ENCODE measurements around the gene RALGDS.
A peak's percentile ranks its signal among the peaks of the same experiment; 100 is the strongest.

RALGDS gene

DNA sequence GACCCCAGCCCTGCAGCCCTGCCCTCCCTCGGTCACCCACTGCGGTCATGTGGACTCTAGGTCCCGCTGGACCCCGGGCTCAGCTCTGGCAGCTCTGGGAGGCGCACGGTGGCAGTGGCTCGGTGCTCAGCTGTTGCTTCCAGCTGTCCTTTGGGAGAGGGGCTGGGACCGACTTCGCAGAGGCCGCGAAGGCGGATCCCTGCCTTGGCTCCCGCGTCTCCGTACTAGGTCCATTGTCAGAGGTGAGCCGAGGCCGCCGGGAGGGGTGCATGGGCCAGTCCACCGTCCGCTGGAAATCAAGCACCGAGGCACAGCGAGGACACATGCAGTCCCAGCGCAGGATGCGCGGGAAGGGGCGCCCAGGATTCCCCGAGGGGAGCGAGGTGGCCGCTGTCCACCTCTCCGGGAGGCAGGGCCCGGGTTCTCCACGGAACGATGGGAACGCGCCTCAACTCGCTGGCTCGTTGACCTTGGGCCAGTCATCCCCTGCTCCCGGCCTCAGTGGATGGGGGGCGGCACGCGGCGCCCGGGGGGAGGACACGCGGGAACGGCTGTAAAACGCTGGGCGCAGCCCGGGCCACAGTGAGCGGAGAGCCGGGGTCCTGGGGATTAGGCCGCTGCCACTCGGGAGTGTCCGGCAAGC, 41.9 kb upstream of the RALGDS start:
- no peak for DNase-seq (ENCODE audit: low read depth)
- H3K4me3 ChIP-seq (ENCODE audit: low read depth, low read length) = peak overlapping the region; percentile 75
- TF ChIP-seq, protein P1, sequence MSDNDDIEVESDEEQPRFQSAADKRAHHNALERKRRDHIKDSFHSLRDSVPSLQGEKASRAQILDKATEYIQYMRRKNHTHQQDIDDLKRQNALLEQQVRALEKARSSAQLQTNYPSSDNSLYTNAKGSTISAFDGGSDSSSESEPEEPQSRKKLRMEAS (IDR thresholded peaks at IDR 0.05; ENCODE audit: low read depth, low read length) = no peak
- no peak for TF ChIP-seq POLR2A (IDR thresholded peaks at IDR 0.05; ENCODE audit: extremely low read depth, insufficient read length)
- no peak for TF ChIP-seq MYC (IDR thresholded peaks at IDR 0.05; ENCODE audit: low read depth, low read length)
- TF ChIP-seq, protein P2, sequence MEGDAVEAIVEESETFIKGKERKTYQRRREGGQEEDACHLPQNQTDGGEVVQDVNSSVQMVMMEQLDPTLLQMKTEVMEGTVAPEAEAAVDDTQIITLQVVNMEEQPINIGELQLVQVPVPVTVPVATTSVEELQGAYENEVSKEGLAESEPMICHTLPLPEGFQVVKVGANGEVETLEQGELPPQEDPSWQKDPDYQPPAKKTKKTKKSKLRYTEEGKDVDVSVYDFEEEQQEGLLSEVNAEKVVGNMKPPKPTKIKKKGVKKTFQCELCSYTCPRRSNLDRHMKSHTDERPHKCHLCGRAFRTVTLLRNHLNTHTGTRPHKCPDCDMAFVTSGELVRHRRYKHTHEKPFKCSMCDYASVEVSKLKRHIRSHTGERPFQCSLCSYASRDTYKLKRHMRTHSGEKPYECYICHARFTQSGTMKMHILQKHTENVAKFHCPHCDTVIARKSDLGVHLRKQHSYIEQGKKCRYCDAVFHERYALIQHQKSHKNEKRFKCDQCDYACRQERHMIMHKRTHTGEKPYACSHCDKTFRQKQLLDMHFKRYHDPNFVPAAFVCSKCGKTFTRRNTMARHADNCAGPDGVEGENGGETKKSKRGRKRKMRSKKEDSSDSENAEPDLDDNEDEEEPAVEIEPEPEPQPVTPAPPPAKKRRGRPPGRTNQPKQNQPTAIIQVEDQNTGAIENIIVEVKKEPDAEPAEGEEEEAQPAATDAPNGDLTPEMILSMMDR (IDR thresholded peaks at IDR 0.05; ENCODE audit: low read depth, low read length) = no peak

DNA sequence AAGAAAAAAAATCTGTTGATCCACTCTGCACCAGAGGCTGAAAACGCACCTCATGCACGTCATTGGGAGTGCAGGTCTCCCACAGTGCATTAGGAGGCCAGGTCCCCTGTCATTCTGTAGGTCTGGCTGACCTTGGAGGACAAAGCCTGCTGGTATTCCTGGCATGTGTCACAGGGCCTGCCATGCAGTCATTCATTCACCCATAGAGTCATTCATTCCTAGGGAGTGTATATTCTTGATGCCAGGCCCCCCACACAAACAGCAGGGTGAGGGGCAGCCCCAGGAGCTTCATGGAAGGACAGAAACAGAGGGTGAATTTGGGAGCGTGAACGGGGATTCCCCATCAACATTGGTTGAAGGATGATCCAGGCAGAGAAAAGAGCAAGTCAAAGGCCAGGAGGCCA, 40.5 kb upstream of the RALGDS start:
- TF ChIP-seq, protein P2 (IDR thresholded peaks at IDR 0.05; ENCODE audit: low read depth, low read length) = no peak
- no peak for TF ChIP-seq MYC (IDR thresholded peaks at IDR 0.05; ENCODE audit: low read depth, low read length)
- TF ChIP-seq POLR2A (IDR thresholded peaks at IDR 0.05; ENCODE audit: extremely low read depth, insufficient read length) = no peak
- TF ChIP-seq, protein P1 (IDR thresholded peaks at IDR 0.05; ENCODE audit: low read depth, low read length) = no peak
- no peak for DNase-seq (ENCODE audit: low read depth)
- H3K4me3 ChIP-seq (ENCODE audit: low read depth, low read length) = peak overlapping the region; percentile 42

GRCh38 chr9:133160742-133161546, 39.9 kb upstream of the RALGDS start:
- peak; percentile 81 for DNase-seq (ENCODE audit: low read depth)
- TF ChIP-seq MYC (IDR thresholded peaks at IDR 0.05; ENCODE audit: low read depth, low read length) (peak; percentile 26; the same call in 1 of the 2 replicates), POLR2A (IDR thresholded peaks at IDR 0.05; ENCODE audit: extremely low read depth, insufficient read length) (no peak)
- TF ChIP-seq, protein P2 (IDR thresholded peaks at IDR 0.05; ENCODE audit: low read depth, low read length) = peak; percentile 84
- TF ChIP-seq, protein P1 (IDR thresholded peaks at IDR 0.05; ENCODE audit: low read depth, low read length) = peak; percentile 82
- H3K4me3 ChIP-seq (ENCODE audit: low read depth, low read length) = peak overlapping the region; percentile 42

DNA sequence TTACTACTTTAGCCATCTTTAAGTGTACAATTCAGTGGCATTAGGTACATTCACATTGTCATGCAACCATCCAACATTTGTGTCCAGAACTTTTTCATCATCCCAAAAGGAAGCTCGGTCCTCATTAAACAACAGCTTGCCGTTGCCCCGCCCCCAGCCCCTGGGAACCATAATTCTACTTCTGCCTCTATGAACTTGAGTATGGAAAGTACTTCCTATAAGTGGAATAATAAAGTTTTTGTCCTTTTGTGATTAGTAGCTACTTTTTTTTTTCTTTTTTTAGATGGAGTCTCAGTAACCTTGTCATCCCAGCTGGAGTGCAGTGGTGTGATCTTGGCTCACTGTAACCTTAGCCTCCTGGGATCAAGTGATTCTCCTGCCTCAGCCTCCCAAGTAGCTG, 37.7 kb upstream of the RALGDS start:
- no peak overlapping the region for H3K4me3 ChIP-seq (ENCODE audit: low read depth, low read length)
- no peak for DNase-seq (ENCODE audit: low read depth)
- TF ChIP-seq POLR2A (IDR thresholded peaks at IDR 0.05; ENCODE audit: extremely low read depth, insufficient read length) (no peak), MYC (IDR thresholded peaks at IDR 0.05; ENCODE audit: low read depth, low read length) (no peak)
- TF ChIP-seq, protein P1 (IDR thresholded peaks at IDR 0.05; ENCODE audit: low read depth, low read length) = no peak
- TF ChIP-seq, protein P2 (IDR thresholded peaks at IDR 0.05; ENCODE audit: low read depth, low read length) = no peak

GRCh38 chr9:133155156-133155555, 34.1 kb upstream of the RALGDS start:
- DNase-seq (ENCODE audit: low read depth) = no peak
- no peak overlapping the region for H3K4me3 ChIP-seq (ENCODE audit: low read depth, low read length)
- TF ChIP-seq POLR2A (IDR thresholded peaks at IDR 0.05; ENCODE audit: extremely low read depth, insufficient read length) = no peak
- no peak for TF ChIP-seq MYC (IDR thresholded peaks at IDR 0.05; ENCODE audit: low read depth, low read length)
- TF ChIP-seq, protein P1 (IDR thresholded peaks at IDR 0.05; ENCODE audit: low read depth, low read length) = no peak
- TF ChIP-seq, protein P2 (IDR thresholded peaks at IDR 0.05; ENCODE audit: low read depth, low read length) = no peak

All from NB4 (cell line).